Activated CD4-positive, alpha-beta T cell treated with anti-CD3 and anti-CD28 coated beads, Interleukin-2, amount 50 U/mL, for 4 hours (primary cell): ENCODE measurements around the gene CECR2.
"Not testable (repeated sequence)": the region's sequence is repeated elsewhere in the genome, so short reads cannot be mapped to it uniquely, and the experiment has no call there.

Experiments
- DNase-seq, 2 experiments: peaks; one replicate each; pipeline ENCODE4 v3.0.0-alpha.2; 2020

CECR2 gene

DNA sequence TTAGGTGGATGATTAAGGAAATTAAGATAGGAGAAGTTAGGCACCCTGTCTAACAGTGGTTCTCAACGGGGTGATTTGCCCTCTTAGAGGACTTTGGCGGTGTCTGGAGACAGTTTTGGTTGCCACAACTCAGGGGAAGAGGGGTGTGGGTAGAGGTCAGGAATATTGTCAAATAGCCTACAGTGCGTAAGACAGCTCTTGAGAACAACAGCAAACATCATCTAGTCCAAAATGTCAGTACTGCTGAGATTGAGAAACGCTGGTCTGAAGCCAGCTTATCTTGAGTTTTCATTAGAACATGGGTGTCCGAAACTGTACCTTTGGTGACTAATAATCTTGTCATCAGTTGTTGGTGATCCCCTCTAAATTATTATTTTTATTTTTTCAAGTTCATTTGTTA, 38.4 kb downstream of the CECR2 start:
- no peak for DNase-seq

- DNase-seq, result no peak
These were observed 41.3 kb downstream of the CECR2 start for GRCh38 chr22:17410576-17410975.

DNA sequence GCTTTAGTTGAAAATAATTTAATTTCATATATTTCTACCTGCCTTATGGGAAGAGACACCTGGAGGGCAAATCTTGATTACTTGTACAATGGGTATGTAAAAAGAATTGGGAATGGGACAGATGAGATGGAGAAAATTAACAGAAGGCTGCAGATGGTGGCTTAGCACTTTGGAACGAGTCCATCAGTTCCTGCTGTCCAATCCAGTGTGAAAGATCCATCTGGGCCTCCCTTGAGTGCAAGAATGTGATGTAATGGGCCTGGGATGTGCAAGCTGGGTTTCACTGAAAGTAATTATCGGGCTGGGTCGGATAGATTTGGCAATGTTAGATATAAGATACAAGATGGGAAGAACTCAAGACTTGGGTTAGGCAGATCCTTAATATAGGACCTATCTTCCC, 42.0 kb downstream of the CECR2 start:
- DNase-seq, result no peak

- DNase-seq, result no peak
These were observed 43.0 kb downstream of the CECR2 start for GRCh38 chr22:17412232-17412631.

DNA sequence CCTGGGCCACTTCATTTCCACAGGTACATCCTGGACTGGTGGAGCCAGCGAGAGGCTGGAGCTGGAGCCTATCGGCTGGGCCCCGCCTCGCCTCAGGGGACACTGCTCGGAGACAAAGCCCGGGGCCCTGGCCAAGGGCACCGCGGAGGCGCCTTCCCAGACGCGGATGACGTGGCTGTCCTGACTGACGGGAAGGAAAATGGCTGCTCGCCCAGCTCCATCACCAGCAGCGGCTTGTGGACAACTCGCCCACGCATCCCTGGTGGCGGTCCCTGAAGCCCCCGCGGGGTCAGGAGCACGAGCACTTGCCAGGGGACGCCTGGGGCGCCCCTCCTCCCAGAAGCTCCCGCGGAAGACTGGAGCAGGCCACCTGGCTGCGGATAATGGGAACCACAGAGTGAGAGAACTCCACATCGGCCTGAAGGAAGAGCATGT, 49.6 kb downstream of the CECR2 start:
- no peak for DNase-seq

GRCh38 chr22:17419348-17419747, 50.1 kb downstream of the CECR2 start:
- no peak for DNase-seq

GRCh38 chr22:17422736-17423343, 53.6 kb downstream of the CECR2 start:
- no peak for DNase-seq

DNA sequence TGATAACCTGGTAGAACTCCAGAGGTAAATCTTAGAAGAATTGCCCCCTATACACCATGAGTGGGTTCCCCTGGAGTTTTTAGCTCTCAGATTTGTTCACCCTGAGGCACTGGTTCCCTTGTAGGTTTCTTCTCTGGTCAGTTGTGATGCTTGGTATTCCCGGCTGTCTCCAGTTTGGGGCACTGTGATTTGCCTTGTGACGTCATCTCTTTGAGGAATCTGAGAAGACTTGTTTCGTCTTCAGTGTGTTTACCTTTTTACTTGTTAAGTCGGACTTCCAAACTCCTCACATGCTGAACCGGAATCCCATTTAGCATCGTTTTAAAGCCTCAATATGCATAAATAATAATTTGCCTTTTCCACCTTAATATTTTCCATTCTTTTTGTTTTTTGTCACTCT, 54.4 kb downstream of the CECR2 start:
- no peak for DNase-seq

DNA sequence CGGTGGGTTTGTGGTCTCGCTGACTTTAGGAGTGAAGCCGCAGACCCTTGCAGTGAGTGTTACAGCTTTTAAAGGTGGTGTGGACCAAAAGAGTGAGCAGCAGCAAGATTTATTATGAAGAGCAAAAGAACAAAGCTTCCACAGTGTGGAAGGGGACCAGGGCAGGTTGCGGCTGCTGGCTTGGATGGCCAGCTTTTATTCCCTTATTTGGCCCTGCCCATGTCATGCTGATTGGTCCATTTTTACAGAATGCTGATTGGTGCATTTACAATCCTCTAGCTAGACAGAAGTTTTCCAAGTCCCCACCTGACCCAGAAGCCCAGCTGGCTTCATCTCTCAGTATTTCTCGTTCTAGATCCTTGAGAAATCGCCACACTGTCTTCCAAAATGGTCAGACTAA, 58.3 kb downstream of the CECR2 start:
- not testable (repeated sequence) for DNase-seq

DNA sequence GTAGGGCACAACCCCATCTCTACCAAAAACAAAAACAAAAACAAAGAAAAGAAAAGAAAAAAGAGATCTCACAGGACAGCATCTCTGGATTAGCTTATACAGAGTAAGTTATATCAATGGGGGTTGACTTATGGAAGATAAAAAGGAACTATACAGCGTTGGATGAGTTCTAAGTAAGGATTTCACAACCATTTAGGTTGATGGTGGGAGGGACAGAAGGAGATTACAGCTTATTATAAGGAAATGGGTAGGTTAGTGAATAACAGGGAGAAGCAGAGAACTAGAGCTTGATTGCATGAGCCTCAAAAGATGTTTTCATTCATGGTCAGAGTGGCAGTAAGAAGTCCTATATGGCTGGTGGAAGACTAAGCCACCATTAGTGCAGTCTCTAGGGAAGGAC, 60.3 kb downstream of the CECR2 start:
- no peak for DNase-seq

DNA sequence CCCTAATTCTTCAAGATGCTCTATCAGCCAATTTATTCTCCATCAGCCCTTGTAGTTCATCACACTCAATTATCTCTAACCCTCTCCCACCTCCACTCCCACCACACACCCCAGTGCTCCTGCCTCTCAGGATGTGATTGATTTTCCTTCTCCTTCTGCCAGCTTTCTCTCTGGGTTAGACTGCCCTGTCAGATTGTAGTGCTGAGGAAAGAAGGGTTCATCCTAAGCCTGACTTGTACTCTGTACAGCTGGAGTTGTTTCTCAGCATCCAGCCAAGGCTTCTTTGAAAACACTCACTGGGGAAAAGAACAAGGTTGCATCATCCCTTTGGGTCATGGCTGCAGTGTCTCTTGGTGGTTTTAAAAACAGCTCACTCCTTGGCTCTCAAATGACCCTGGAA, 61.2 kb downstream of the CECR2 start:
- no peak for DNase-seq

DNA sequence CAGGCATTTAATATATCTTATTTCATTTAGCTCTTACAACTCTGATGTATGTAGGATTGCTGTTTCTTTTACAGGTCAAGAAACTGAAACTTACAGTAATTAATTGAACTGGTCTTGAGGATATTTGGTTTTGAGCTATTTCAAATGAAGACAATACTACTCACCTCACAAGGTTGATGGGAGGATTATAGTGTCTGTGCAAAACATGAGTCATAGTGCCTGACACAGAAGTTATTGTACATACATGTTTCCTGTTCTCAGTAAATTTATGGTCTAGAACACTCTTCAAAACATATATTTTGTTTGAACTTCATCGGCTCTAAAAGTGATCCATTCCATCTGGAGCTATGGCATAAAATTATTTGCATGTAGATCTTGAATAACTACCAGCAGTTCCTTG, 61.9 kb downstream of the CECR2 start:
- no peak for DNase-seq

DNA sequence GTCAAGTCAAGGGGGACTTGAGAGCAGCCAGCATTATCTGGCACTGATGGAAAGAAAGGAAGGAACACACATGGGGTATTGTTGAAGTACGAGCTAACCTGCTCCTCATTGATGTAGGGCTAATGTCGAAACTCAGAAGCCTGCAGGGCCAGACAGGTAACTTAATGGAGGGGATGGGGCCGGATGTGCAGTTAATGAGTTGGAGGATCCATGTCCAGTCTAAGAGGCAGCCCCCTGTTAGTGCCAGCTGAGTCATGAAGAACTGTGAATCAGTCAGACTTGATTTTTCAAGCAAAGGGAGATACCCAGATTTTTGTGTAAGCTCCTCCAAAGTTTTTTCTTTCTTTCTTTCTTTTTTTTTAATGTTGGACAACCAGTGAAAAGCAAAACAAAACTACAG, 65.6 kb downstream of the CECR2 start:
- DNase-seq, result no peak

GRCh38 chr22:17435375-17435774, 66.1 kb downstream of the CECR2 start:
- DNase-seq, result no peak

DNA sequence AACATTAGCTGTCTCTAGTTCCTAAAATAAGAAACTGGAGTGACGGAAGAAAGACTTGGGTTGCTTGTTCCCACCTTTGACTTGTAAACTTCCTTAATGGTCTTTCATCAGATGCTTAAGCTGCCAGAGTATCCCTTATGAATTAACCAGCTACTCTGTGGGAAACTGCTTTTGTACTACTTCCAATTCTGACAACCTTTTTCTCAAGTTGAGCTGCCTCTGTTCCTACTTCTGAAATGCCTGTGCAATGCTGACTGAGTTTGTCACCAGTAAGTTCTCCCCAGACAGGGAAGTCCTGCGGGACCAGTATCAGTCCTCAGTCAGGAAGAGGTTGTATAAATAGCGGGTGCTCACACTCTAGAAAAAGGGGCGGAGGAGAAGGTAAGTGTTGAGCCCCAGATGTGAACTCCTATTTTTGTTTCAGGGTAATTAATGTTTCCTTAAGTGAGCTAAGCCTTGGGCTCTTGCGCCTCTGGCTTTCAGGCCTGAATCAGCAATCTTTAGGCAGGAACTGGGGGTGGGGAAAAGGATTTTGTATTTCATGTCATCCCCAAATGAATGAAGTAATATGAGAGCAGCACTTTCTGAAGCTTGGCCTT, 67.2 kb downstream of the CECR2 start:
- DNase-seq, result no peak

- no peak for DNase-seq
These were observed 67.7 kb downstream of the CECR2 start for GRCh38 chr22:17436981-17437412.

GRCh38 chr22:17438026-17438425, 68.8 kb downstream of the CECR2 start:
- no peak for DNase-seq

DNA sequence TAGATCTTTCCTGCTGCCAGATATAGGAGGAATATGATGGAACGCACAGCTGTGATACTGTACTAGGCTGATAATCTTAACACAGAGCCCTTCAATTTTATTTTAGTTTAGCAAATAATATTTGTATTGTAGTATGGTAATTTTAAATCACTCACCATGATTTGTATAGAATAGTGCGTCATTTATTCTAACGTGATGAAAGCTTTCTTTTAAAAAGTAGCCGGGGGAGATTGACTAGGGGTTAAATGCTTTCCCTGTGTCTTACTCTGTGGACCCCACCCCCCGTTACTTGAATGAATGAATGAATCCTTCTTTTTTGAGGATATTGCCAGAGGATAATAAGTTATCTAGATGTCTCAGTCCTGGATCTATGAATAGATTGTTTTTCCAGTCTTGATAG, 72.1 kb downstream of the CECR2 start:
- DNase-seq, result no peak

- no peak for DNase-seq
These were observed 74.3 kb downstream of the CECR2 start for GRCh38 chr22:17443405-17444203.

GRCh38 chr22:17444204-17444504, 74.9 kb downstream of the CECR2 start:
- no peak for DNase-seq

- no peak for DNase-seq
These were observed 77.4 kb downstream of the CECR2 start for GRCh38 chr22:17446698-17447097.

DNA sequence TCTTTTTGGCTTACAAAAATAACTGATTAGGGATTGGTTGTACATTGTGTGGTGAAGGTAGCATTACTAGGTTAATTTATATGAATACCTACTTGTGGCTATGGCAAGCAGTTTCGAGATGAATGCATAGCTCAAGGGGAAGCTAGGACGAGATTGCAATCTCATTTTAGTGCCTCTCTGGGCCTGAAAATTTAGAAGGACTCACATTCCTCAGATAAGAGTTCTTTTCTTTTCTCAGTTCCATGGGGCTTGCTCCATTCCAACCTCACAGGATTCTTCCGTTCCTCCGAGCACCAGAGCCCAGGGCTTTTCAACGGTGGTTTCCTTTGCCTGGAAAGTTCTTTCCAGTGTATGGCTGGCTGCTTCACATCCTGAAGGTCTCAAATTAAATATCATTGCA, 82.1 kb downstream of the CECR2 start:
- DNase-seq, result no peak

- DNase-seq, result no peak
These were observed 91.6 kb downstream of the CECR2 start for GRCh38 chr22:17460895-17461294.

- no peak for DNase-seq
These were observed 101.7 kb downstream of the CECR2 start for GRCh38 chr22:17470880-17471500.
